Astrocyte of the cerebellum (primary cell): Measurements from ENCODE around the gene SH2D1B.
"Not testable (repeated sequence)": the region's sequence is repeated elsewhere in the genome, so short reads cannot be mapped to it uniquely, and the experiment has no call there.

Experiments used
- DNase-seq: peaks from one replicate; pipeline ENCODE4 v3.0.0-alpha.2; 2011; ENCODE audit warnings: low read depth
- H3K4me3 ChIP-seq: 2 replicates; pipeline ENCODE4 v1.5.1; 2011; ENCODE audit warnings: mild to moderate bottlenecking, low read depth, low read length, moderate library complexity
- in situ Hi-C: cut with HindIII; loops from 2 replicates; pipeline ENCODE4 v1.10.0; 2017; ENCODE audit warnings: low sequenced_read_pairs
- TF ChIP-seq, protein P1 (sequence below): IDR thresholded peaks from 2 replicates; pipeline ENCODE4 v1.5.1; 2012; ENCODE audit warnings: low read length, low read depth, moderate library complexity, mild to moderate bottlenecking; ENCODE audit errors: missing control alignments

Gene SH2D1B, protein sequence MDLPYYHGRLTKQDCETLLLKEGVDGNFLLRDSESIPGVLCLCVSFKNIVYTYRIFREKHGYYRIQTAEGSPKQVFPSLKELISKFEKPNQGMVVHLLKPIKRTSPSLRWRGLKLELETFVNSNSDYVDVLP

DNA sequence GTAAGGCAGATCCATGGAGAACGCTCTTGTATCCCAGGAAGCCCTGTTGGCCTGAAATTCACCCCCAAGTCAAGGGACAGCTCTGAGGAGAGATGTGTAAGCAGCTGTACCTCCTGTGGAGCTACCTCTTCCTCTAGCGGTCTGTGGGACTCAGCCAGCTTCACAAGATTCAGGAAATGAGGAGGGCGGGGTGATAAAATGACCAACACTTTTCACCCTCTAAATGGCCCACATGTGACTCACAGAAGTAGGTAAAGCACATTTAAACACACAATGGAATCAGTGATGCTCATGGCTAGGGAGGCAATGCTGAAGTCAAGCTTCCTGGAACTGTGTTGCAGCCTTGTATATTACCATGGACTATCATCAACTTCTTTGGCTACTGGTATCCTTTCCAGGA lies at the start of gene SH2D1B:
Gene SH2D1B (minus strand): TSS at position 135 of the 400 bp plus-strand sequence. CDS start 120 bp downstream, at position 15.
- TF ChIP-seq, protein P1, sequence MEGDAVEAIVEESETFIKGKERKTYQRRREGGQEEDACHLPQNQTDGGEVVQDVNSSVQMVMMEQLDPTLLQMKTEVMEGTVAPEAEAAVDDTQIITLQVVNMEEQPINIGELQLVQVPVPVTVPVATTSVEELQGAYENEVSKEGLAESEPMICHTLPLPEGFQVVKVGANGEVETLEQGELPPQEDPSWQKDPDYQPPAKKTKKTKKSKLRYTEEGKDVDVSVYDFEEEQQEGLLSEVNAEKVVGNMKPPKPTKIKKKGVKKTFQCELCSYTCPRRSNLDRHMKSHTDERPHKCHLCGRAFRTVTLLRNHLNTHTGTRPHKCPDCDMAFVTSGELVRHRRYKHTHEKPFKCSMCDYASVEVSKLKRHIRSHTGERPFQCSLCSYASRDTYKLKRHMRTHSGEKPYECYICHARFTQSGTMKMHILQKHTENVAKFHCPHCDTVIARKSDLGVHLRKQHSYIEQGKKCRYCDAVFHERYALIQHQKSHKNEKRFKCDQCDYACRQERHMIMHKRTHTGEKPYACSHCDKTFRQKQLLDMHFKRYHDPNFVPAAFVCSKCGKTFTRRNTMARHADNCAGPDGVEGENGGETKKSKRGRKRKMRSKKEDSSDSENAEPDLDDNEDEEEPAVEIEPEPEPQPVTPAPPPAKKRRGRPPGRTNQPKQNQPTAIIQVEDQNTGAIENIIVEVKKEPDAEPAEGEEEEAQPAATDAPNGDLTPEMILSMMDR, result no peak
- no peak within 1 kb of the TSS for H3K4me3 ChIP-seq
- in situ Hi-C loops, result no loop called here
- DNase-seq, result peak; percentile 45

DNA sequence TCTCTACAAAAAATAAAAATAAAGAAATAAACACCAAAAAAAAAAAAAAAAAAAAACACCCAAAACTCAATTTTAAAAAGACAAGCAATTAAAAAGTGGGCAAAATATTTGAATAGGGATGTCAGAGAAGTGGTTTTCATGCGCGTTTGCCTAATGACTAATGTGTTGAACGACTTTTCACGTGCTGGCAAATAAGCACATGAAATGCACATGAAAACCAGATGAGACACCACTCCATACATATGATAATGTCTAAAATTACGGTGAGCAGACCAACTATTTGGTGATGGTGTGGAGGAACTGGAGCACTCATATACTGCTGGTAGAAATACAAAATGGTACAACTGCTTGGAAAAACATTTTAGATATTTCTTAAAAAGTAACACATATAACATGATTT lies 46.3 kb upstream of the SH2D1B start:
- no peak overlapping the region for H3K4me3 ChIP-seq
- DNase-seq, result no peak
- in situ Hi-C loops, result no loop called here
- TF ChIP-seq, protein P1, result no peak

DNA sequence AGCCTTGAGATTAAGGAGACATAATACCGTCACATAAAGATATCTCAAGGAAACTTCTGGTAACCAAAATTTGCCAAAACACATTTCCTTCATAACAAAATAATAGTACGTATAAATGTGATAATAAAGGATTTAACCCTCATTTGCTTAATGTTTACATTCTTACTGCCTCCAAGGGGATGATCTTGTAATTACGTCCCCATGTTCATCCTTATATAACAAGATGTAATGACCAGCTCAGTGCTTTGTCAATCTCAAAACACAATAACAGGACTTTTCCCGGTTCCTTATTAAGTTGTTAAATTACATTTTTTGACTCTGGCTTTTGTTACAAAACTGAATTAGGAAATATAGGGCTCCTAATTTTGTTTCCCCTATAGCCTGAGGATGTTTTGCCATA lies 44.4 kb upstream of the SH2D1B start:
- H3K4me3 ChIP-seq, result no peak overlapping the region
- no peak for DNase-seq
- TF ChIP-seq, protein P1, result no peak
- in situ Hi-C loops, result no loop called here

DNA sequence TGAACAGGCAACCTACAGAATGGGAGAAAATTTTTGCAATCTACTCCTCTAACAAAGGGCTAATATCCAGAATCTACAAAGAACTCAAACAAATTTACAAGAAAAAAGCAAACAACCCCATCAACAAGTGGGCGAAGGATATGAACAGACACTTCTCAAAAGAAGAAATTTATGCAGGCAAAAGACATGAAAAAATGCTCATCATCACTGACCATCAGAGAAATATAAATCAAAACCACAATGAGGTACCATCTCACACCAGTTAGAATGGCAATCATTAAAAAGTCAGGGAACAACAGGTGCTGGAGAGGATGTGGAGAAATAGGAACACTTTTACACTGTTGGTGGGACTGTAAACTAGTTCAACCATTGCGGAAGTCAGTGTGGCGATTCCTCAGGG lies 42.4 kb upstream of the SH2D1B start:
- in situ Hi-C loops, H3K4me3 ChIP-seq, DNase-seq: not testable (repeated sequence)

DNA sequence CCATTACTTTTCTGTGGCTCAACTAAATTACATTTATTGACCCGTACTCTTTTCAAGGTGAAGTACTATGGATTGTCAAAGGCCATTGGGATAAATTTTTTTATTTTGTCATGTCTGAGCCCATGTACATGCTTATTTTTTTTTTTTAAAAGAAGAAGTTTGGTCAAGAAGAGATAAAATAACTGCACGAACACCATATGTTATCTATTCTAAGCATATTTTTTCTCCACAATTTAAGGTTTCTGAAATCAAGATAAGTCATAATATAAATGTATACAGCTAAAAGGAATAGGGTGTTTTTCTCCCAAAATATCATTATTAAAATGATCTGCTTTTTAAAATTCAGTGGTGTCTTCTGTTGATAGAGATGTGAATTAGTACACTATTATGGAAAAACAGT lies 35.0 kb upstream of the SH2D1B start:
- H3K4me3 ChIP-seq, result no peak overlapping the region
- no peak for DNase-seq
- TF ChIP-seq, protein P1, result no peak
- in situ Hi-C loops, result no loop called here

DNA sequence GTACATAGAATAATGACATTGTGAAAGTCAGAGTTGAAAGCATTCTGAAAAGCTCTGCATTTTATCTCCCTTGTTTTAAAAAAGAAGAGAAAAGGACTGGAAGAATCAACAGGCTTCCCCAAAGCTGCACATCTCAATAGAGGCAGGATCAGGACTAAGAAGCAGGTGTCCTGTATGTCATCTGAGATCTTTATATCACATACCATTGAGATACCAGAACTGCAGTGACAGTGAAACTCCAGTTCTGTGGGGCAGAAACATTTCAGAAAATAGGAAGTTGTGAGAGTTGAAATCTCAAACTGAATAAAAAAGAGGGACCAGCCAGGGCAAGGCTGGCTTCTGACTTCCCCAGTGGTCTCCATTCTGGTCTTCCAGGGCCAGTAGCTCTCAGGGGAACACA lies 33.0 kb upstream of the SH2D1B start:
- in situ Hi-C loops, result no loop called here
- no peak for DNase-seq
- H3K4me3 ChIP-seq, result no peak overlapping the region
- TF ChIP-seq, protein P1, result no peak

DNA sequence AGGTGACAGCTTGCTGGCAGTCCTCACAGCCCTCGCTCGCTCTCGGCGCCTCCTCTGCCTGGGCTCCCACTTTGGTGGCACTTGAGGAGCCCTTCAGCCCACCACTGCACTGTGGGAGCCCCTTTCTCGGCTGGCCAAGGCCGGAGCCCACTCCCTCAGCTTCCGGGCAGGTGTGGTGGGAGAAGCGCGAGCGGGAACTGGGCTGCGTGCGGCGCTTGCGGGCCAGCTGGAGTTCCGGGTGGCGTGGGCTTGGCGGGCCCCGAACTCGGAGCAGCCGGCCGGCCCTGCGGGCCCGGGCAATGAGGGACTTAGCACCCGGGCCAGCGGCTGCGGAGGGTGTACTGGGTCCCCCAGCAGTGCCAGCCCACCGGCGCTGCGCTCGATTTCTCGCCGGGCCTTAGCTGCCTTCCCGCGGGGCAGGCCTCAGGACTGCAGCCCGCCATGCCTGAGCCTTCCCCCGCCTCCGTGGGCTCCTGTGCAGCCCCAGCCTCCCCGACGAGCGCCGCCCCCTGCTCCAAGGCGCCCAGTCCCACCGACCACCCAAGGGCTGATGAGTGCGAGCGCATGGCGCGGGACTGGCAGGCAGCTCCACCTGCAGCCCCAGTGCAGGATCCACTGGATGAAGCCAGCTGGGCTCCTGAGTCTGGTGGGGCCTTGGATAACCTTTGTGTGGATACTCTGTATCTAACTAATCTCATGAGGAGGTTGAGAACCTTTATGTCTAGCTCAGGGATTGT lies 21.2 kb upstream of the SH2D1B start:
- DNase-seq, in situ Hi-C loops, H3K4me3 ChIP-seq: not testable (repeated sequence)
